WTC11 (cell line): ENCODE measurements around the gene FGR. TPM values are rescaled to one million over a fixed set of nuclear protein-coding genes. Genes with fewer than 3 reads are reported as not detected.

Source experiments
- ATAC-seq: fragments of 200-7000 bp; cut with Tn5 transposase; 2 replicates; pipeline ENCODE4 v1.10.0; 2021; ENCODE audit warnings: mild to moderate bottlenecking, moderate library complexity
- CTCF ChIA-PET: fragments of 300-600 bp; sonication (Branson Sonifier 250); formaldehyde crosslinking; loops from one replicate; lab custom pipeline; 2021; ENCODE audit warnings: antibody characterized with exemption; lab: Charles Lee
- POLR2A ChIA-PET: fragments of 350-600 bp; sonication (Branson Sonifier 250); formaldehyde crosslinking; loops from one replicate; lab custom pipeline; 2021; ENCODE audit warnings: antibody characterized with exemption; lab: Charles Lee
- DNase-seq: peaks from one replicate; pipeline ENCODE4 v3.0.0; 2021; ENCODE audit warnings: low spot score
- H3K27ac Mint-ChIP-seq: 2 replicates; pipeline ENCODE4 v1.8.0; 2021; ENCODE audit warnings: mixed read lengths
- H3K27me3 Mint-ChIP-seq: 2 replicates; pipeline ENCODE4 v1.8.0; 2021; ENCODE audit warnings: low read depth, mild to moderate bottlenecking, moderate library complexity, mixed read lengths
- H3K36me3 Mint-ChIP-seq: 2 replicates; pipeline ENCODE4 v1.8.0; 2021; ENCODE audit warnings: mixed read lengths
- H3K4me1 Mint-ChIP-seq: 2 replicates; pipeline ENCODE4 v1.8.0; 2022; ENCODE audit warnings: mixed read lengths
- H3K4me3 Mint-ChIP-seq: 2 replicates; pipeline ENCODE4 v1.8.0; 2021; ENCODE audit warnings: mild to moderate bottlenecking, moderate library complexity, mixed read lengths
- H3K9me3 Mint-ChIP-seq: 2 replicates; pipeline ENCODE4 v1.8.0; 2021; ENCODE audit warnings: mixed read lengths
- ATF3 ChIP-seq: sonication (generic); formaldehyde crosslinking; conservative IDR thresholded peaks from 2 replicates; pipeline ENCODE4 v1.8.1; 2022; ENCODE audit warnings: mild to moderate bottlenecking, missing genetic modification reagents
- E2F1 ChIP-seq: sonication (generic); formaldehyde crosslinking; IDR thresholded peaks from 2 replicates; pipeline ENCODE4 v1.8.0; 2022; ENCODE audit warnings: mild to moderate bottlenecking, missing genetic modification reagents
- E2F5 ChIP-seq: sonication (generic); formaldehyde crosslinking; IDR thresholded peaks from 2 replicates; pipeline ENCODE4 v1.8.1; 2022; ENCODE audit warnings: mild to moderate bottlenecking, moderate library complexity, missing genetic modification reagents
- FOXK1 ChIP-seq: sonication (generic); formaldehyde crosslinking; IDR thresholded peaks from 2 replicates; pipeline ENCODE4 v1.8.0; 2022; ENCODE audit warnings: mild to moderate bottlenecking, moderate library complexity, missing genetic modification reagents
- FOXP4 ChIP-seq: sonication (generic); formaldehyde crosslinking; IDR thresholded peaks from 2 replicates; pipeline ENCODE4 v1.8.0; 2022; ENCODE audit warnings: mild to moderate bottlenecking, missing genetic modification reagents
- HMGXB4 ChIP-seq: sonication (generic); formaldehyde crosslinking; IDR thresholded peaks from 2 replicates; pipeline ENCODE4 v1.8.1; 2023; ENCODE audit warnings: mild to moderate bottlenecking, moderate library complexity, missing genetic modification reagents
- IRF1 ChIP-seq: sonication (generic); formaldehyde crosslinking; IDR thresholded peaks from 2 replicates; pipeline ENCODE4 v1.8.0; 2023; ENCODE audit warnings: missing genetic modification reagents
- JAZF1 ChIP-seq: fragments of 250-450 bp; sonication (Bioruptor Pico); IDR thresholded peaks from 2 replicates; pipeline ENCODE4 v1.9.0; 2021; ENCODE audit warnings: moderate library complexity, mild to moderate bottlenecking, inconsistent platforms
- MLX ChIP-seq: sonication (generic); formaldehyde crosslinking; IDR thresholded peaks from 2 replicates; pipeline ENCODE4 v1.8.1; 2023; ENCODE audit warnings: mild to moderate bottlenecking, missing genetic modification reagents, moderate library complexity
- NFYB ChIP-seq: sonication (generic); formaldehyde crosslinking; conservative IDR thresholded peaks from 2 replicates; pipeline ENCODE4 v1.8.0; 2022; ENCODE audit warnings: low read depth, missing genetic modification reagents
- NR2C2 ChIP-seq: sonication (generic); formaldehyde crosslinking; IDR thresholded peaks from 2 replicates; pipeline ENCODE4 v1.8.0; 2022; ENCODE audit warnings: mild to moderate bottlenecking, missing genetic modification reagents
- RORB ChIP-seq: fragments of 250-450 bp; sonication (Bioruptor Pico); IDR thresholded peaks from 2 replicates; pipeline ENCODE4 v1.9.0; 2021; ENCODE audit warnings: mild to moderate bottlenecking
- TCF7 ChIP-seq: sonication (generic); formaldehyde crosslinking; IDR thresholded peaks from 2 replicates; pipeline ENCODE4 v1.8.0; 2022; ENCODE audit warnings: mild to moderate bottlenecking, low read depth, missing genetic modification reagents, moderate library complexity
- TP53 ChIP-seq: sonication (generic); formaldehyde crosslinking; IDR thresholded peaks from 2 replicates; pipeline ENCODE4 v1.8.1; 2023; ENCODE audit warnings: mild to moderate bottlenecking, missing genetic modification reagents
- ZMAT4 ChIP-seq: fragments of 250-450 bp; sonication (Bioruptor Pico); IDR thresholded peaks from 2 replicates; pipeline ENCODE4 v1.9.0; 2021; ENCODE audit warnings: mild to moderate bottlenecking
- ZNF219 ChIP-seq: sonication (generic); formaldehyde crosslinking; IDR thresholded peaks from 2 replicates; pipeline ENCODE4 v1.8.0; 2023; ENCODE audit warnings: missing genetic modification reagents, mild to moderate bottlenecking, borderline replicate concordance
- ZNF512 ChIP-seq: sonication (generic); formaldehyde crosslinking; IDR thresholded peaks from 2 replicates; pipeline ENCODE4 v1.8.1; 2022; ENCODE audit warnings: missing genetic modification reagents, borderline replicate concordance
- total RNA-seq: library from RNA; stranded (reverse); gene quantifications from 3 replicates; pipeline ENCODE4 v1.2.3, GENCODE V29; 2021

FGR gene
- total RNA-seq, 1 experiment from 2014 or later: 0.77 TPM

- H3K4me3 Mint-ChIP-seq: no peak overlapping the region
- peaks cover 33% of the 10 kb centered on the region for H3K27me3 Mint-ChIP-seq
- no peaks in the 10 kb centered on the region for H3K36me3 Mint-ChIP-seq
- CTCF ChIA-PET: interaction anchor here (1.4 kb wide), 1 partner anchor 25 kb away, joined by 5 read pairs; no protein-coding TSS in a partner anchor
- ATAC-seq: no peak
- no peak for DNase-seq
- no peaks in the 10 kb centered on the region for H3K9me3 Mint-ChIP-seq
- POLR2A ChIA-PET: interaction anchor here (0.5 kb wide), 1 partner anchor 120 kb away, joined by 3 read pairs; no protein-coding TSS in a partner anchor
- no peak for TF ChIP-seq FOXP4 (CRISPR knock-in tag)
- TF ChIP-seq TP53: no peak
- no peak for TF ChIP-seq ZMAT4 (CRISPR knock-in tag)
- no peak for TF ChIP-seq JAZF1 (CRISPR knock-in tag)
- TF ChIP-seq MLX (CRISPR knock-in tag): no peak
- no peak for TF ChIP-seq HMGXB4 (CRISPR knock-in tag)
- TF ChIP-seq ZNF219 (CRISPR knock-in tag): no peak
- no peak for TF ChIP-seq NFYB (CRISPR knock-in tag)
- no peak for TF ChIP-seq ATF3 (CRISPR knock-in tag)
- no peak for TF ChIP-seq E2F5 (CRISPR knock-in tag)
- no peak for TF ChIP-seq IRF1 (CRISPR knock-in tag)
- TF ChIP-seq RORB (CRISPR knock-in tag): no peak
- no peak for TF ChIP-seq FOXK1 (CRISPR knock-in tag)
- no peak for TF ChIP-seq NR2C2
- TF ChIP-seq ZNF512 (CRISPR knock-in tag): no peak
- no peak for TF ChIP-seq E2F1 (CRISPR knock-in tag)
- no peak for TF ChIP-seq TCF7 (CRISPR knock-in tag)
- TF ChIP-seq, all 79 proteins: peak for 0
- H3K4me1 Mint-ChIP-seq: peaks cover 5% of the 10 kb centered on the region; the same call in 1 of the 2 replicates
- no peak overlapping the region for H3K27ac Mint-ChIP-seq
Measured at GRCh38 chr1:27638047-27638734, 3.2 kb upstream of the FGR start.
